KMS-11 (cell line): ENCODE measurements around the gene RAB15.

Source experiments
- H2AFZ ChIP-seq: fragments of 200-600 bp; sonication (generic); 2 replicates; pipeline ENCODE4 v1.6.1; 2016; ENCODE audit warnings: antibody characterized with exemption, mixed run types, low read depth
- H3K27ac ChIP-seq: fragments of 200-600 bp; sonication (generic); 2 replicates; pipeline ENCODE4 v1.6.1; 2016; ENCODE audit warnings: mild to moderate bottlenecking, mixed run types
- H3K27me3 ChIP-seq: fragments of 200-600 bp; sonication (generic); 2 replicates; pipeline ENCODE4 v1.6.1; 2017; ENCODE audit warnings: mild to moderate bottlenecking, low read depth, mixed run types, moderate library complexity; ENCODE audit not compliant: insufficient read depth
- H3K36me3 ChIP-seq: fragments of 200-600 bp; sonication (generic); 2 replicates; pipeline ENCODE4 v1.6.1; 2017; ENCODE audit warnings: mild to moderate bottlenecking, mixed run types; ENCODE audit not compliant: insufficient read depth
- H3K4me1 ChIP-seq: fragments of 200-600 bp; sonication (generic); 2 replicates; pipeline ENCODE4 v1.6.1; 2016; ENCODE audit warnings: mild to moderate bottlenecking, low read depth, mixed run types; ENCODE audit not compliant: poor library complexity, severe bottlenecking
- H3K4me2 ChIP-seq: fragments of 200-600 bp; sonication (generic); 2 replicates; pipeline ENCODE4 v1.7.0; 2016; ENCODE audit warnings: mild to moderate bottlenecking, mixed run types
- H3K4me3 ChIP-seq: fragments of 200-600 bp; sonication (generic); IDR thresholded peaks from 2 replicates; pipeline ENCODE4 v1.6.1; 2017; ENCODE audit warnings: low read depth, low read length, mixed read lengths; ENCODE audit not compliant: insufficient read depth
- H3K79me2 ChIP-seq: fragments of 200-600 bp; sonication (generic); 2 replicates; pipeline ENCODE4 v1.6.1; 2016; ENCODE audit warnings: low read depth, mixed run types; ENCODE audit not compliant: insufficient read depth
- H3K9ac ChIP-seq: fragments of 200-600 bp; sonication (generic); 2 replicates; pipeline ENCODE4 v1.6.1; 2016; ENCODE audit warnings: mild to moderate bottlenecking, mixed run types
- H4K20me1 ChIP-seq: fragments of 200-600 bp; sonication (generic); 2 replicates; pipeline ENCODE4 v1.6.1; 2016; ENCODE audit warnings: mild to moderate bottlenecking, mixed run types; ENCODE audit not compliant: insufficient read depth
- TF ChIP-seq, protein P1 (sequence below): fragments of 200-600 bp; sonication (generic); conservative IDR thresholded peaks from 2 replicates; pipeline ENCODE4 v1.6.1; 2017; ENCODE audit warnings: low read depth, mild to moderate bottlenecking, antibody characterized with exemption, low read length, moderate library complexity, mixed read lengths

Gene RAB15

GRCh38 chr14:64910847-64911495 lies 61.2 kb downstream of the RAB15 start:
- Histone ChIP-seq H4K20me1 (no peaks in the 10 kb centered on the region), H3K27me3 (no peaks in the 10 kb centered on the region), H3K36me3 (no peaks in the 10 kb centered on the region), H3K9ac (no peak overlapping the region), H3K4me2 (no peak overlapping the region), H3K79me2 (peaks cover 17% of the 10 kb centered on the region), H2AFZ (no peak overlapping the region), H3K4me3 (no peak overlapping the region), H3K4me1 (peaks cover 39% of the 10 kb centered on the region), H3K27ac (no peak overlapping the region)
- TF ChIP-seq, protein P1, sequence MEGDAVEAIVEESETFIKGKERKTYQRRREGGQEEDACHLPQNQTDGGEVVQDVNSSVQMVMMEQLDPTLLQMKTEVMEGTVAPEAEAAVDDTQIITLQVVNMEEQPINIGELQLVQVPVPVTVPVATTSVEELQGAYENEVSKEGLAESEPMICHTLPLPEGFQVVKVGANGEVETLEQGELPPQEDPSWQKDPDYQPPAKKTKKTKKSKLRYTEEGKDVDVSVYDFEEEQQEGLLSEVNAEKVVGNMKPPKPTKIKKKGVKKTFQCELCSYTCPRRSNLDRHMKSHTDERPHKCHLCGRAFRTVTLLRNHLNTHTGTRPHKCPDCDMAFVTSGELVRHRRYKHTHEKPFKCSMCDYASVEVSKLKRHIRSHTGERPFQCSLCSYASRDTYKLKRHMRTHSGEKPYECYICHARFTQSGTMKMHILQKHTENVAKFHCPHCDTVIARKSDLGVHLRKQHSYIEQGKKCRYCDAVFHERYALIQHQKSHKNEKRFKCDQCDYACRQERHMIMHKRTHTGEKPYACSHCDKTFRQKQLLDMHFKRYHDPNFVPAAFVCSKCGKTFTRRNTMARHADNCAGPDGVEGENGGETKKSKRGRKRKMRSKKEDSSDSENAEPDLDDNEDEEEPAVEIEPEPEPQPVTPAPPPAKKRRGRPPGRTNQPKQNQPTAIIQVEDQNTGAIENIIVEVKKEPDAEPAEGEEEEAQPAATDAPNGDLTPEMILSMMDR: peak; percentile 42; the same call in 1 of the 2 replicates

DNA sequence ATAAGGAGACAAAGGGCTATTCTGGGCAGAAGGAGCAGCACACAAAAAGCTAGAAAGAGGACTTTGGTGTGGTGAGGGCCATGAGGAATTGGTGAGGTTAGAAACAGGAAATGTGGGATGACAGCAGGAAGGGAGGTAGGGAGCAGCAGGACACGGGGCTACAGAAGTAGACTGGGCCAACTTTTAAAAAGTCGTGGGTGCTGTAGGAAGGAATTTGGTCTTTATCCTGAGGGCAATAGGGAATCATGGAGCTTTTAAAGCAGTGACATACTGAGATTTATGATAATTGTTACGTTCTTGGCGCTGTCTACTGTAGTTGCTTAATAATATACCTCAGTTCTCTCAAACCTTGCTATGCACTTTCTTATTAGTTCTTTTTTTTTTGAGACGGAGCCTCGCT lies 66.1 kb downstream of the RAB15 start:
- no peaks in the 10 kb centered on the region for H3K27me3 ChIP-seq
- H3K4me2 ChIP-seq: no peak overlapping the region
- no peaks in the 10 kb centered on the region for H3K36me3 ChIP-seq
- no peak overlapping the region for H2AFZ ChIP-seq
- no peak overlapping the region for H3K4me3 ChIP-seq
- TF ChIP-seq, protein P1: no peak
- H3K27ac ChIP-seq: no peak overlapping the region
- no peaks in the 10 kb centered on the region for H4K20me1 ChIP-seq
- H3K4me1 ChIP-seq: peaks cover 4% of the 10 kb centered on the region
- no peaks in the 10 kb centered on the region for H3K79me2 ChIP-seq
- H3K9ac ChIP-seq: no peak overlapping the region

DNA sequence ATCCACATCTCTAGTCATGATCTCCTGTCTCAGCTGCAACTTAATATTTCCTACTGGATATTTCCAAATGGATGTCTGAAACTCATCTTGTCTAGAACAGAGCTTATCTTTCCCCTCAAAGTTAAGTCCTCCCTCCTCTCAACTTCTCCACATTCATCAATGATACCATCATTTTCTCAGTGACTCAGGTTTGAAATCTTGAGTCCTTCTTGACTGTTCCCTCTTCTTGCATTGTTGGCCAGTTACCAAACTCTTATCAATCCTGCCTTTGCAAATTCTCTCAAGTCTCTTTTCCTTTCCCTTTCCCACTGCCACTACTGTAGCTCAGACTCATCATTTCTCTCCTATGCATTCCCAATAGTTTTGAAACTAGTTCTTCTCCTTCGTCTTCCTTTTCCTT lies 72.2 kb downstream of the RAB15 start:
- H3K27me3 ChIP-seq: no peaks in the 10 kb centered on the region
- no peak overlapping the region for H2AFZ ChIP-seq
- H4K20me1 ChIP-seq: no peaks in the 10 kb centered on the region
- H3K27ac ChIP-seq: no peak overlapping the region
- no peak overlapping the region for H3K4me3 ChIP-seq
- no peak overlapping the region for H3K4me2 ChIP-seq
- H3K36me3 ChIP-seq: no peaks in the 10 kb centered on the region
- H3K9ac ChIP-seq: no peak overlapping the region
- no peaks in the 10 kb centered on the region for H3K4me1 ChIP-seq
- TF ChIP-seq, protein P1: no peak
- no peaks in the 10 kb centered on the region for H3K79me2 ChIP-seq
